Prostate gland (tissue), 2 donors: ENCODE results near the gene PCDHA3.
"Not testable (repeated sequence)": the region's sequence is repeated elsewhere in the genome, so short reads cannot be mapped to it uniquely, and the experiment has no call there.

Experiments used
- CTCF ChIP-seq, 4 experiments: fragments of 200-600 bp in 2 of 4; fragments of 450-650 bp in 2 of 4; sonication (generic) in 2 of 4; IDR thresholded peaks; 1 replicate in 3 of 4; 2 replicates in 1 of 4; pipeline ENCODE4 v1.5.1; 2016 to 2019; ENCODE audit warnings: antibody characterized with exemption in 4 of 4, mild to moderate bottlenecking in 2 of 4, moderate library complexity in 2 of 4
- POLR2A ChIP-seq: fragments of 450-650 bp; IDR thresholded peaks from one replicate; pipeline ENCODE4 v1.6.1; 2016; ENCODE audit warnings: antibody characterized with exemption, mild to moderate bottlenecking

DNA sequence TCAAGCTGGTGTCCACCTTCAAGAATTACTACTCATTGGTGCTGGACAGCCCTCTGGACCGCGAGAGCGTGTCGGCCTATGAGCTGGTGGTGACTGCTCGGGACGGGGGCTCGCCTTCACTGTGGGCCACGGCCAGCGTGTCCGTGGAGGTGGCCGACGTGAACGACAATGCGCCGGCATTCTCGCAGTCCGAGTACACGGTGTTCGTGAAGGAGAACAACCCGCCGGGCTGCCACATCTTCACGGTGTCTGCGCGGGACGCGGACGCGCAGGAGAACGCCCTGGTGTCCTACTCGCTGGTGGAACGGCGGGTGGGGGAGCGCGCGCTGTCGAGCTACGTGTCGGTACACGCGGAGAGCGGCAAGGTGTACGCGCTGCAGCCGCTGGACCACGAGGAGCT, 1.5 kb downstream of the PCDHA3 start:
- TF ChIP-seq CTCF (IDR thresholded peaks at IDR 0.05); POLR2A: not testable (repeated sequence)
